Stimulated activated CD4-positive, alpha-beta T cell treated with anti-CD3 and anti-CD28 coated beads, Interleukin-2, amount 100 ng/mL, for 4 hours (primary cell): ENCODE data around the gene APH1B.
"Not testable (repeated sequence)": the region's sequence is repeated elsewhere in the genome, so short reads cannot be mapped to it uniquely, and the experiment has no call there.

Experiments used
- DNase-seq: peaks from one replicate; pipeline ENCODE4 v3.0.0-alpha.2; 2020; ENCODE audit warnings: low read depth

The APH1B gene

GRCh38 chr15:63299943-63300575 lies 22.7 kb downstream of the APH1B start:
- no peak for DNase-seq

GRCh38 chr15:63301088-63301487 lies 23.7 kb downstream of the APH1B start:
- DNase-seq, result no peak

DNA sequence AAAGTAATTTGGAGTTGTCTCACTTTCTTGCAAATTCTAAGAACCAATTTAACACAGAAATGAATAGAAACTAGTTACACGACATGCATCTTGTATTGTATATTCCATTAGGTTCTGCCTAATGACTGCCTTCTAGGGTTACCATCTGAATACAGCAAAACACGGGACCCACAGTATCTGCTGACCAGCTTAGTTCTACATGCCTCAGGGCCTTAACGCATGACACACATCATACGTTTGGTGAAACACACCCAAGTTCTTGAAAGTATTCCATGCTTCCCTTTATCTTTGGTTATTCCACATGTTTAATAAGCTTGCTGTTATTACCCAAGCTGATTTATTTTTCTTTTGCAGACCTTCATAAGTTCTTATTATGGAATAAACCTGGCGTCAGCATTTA lies 27.9 kb downstream of the APH1B start:
- no peak for DNase-seq

DNA sequence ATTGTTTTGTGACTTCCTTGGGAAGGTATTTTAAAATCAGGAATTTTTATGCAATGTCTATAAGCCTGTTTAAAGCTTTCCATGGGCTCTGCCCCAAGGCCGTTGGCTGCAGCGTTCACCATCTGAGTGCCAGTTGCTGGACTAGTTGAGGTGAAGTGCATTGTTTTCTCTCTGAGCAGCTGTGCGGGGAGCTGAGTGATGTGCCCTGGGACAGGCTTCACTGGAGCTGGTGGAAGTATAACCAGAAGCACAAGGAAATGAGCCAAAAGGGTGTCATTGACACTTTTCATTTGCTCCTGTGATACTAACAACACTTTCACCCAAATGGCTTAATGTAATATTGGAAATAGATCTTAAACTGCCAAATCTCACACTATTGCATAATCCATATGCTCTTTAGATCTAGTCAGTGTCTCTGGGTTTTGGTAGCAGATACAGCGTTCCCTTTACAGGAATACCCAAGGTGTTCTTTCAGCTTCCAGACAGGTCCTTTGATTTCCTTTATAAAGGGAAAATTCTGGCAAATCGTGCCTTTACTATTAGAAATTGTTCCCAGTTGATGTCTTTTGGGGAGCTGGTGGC lies 29.2 kb downstream of the APH1B start:
- DNase-seq, result no peak

DNA sequence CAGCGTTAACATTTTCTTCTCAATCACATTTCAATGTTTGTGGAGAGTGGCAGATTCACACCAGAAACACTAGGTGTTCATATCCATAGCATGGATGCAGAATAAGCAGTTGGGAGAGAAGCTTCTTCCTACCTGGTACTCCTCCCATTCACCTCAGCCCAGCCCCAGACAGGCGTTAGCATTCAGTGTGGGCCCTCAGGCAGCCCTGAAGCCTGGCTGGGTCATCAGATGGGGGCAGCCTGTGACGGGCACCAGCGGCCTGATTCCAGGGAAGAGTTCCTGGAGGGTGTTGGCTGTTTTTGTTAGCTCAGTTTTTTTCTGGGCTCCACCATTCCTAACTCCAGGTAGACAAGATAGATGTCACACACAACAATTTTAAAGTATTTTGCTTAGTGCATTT lies 31.1 kb downstream of the APH1B start:
- DNase-seq, result no peak

DNA sequence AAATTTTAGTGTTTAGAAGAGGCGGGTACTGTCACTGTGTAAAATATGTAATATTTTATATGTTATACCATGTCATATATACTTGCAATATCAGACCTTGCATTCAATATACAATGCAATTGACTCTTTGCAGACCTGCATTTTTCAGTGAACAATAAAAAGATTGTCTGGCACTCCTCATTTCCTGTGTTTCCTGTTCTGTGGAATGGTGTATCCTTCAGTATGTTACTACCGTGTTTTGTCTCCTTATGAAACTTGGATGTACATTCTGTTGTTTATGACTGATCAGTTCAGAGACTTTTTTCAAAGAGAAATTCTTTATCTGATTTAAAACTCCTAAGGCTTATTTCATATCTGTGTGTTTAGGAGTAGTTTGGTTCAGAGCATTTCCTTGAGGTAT lies 31.5 kb downstream of the APH1B start:
- no peak for DNase-seq

- DNase-seq, result no peak
Measured at GRCh38 chr15:63310646-63311045, 33.2 kb downstream of the APH1B start.

- DNase-seq, result no peak
Measured at GRCh38 chr15:63312286-63312685, 34.9 kb downstream of the APH1B start.

DNA sequence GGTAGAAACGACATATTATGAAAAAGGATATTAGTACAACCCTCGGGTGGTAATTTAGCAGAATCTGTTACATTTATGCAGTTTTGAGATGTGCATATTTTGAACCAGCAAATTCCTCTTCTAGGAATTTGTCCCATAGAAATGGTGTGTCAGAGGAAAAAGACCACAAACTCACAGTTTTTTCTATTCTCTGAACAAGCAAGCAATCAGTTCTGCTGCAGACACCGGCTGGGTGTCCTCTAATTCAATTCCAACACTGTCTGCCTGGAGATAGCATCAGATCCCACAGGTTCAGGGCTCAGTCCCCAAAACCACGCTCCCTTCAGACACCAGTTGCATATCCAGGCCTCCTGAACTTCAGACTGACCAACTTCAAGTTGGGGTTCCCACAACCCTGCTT lies 36.4 kb downstream of the APH1B start:
- DNase-seq, result no peak

DNA sequence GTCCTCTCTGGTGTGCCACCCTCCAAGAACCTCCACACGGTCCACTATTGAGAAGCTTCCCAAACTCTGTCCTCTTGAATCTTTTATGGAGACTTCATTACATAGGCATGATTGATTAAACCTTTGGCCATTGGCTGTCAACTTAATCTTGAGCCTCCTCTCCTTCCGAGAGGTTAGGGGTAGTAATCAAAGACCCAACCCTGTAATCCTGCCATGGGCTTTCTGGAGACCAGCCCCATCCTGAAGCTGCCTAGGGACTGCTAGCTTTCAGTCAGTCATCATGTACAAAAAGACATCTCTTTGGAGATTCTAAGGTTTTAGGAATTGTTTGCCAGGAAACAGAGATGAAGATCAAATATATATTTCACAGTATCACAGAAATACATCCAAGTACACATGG lies 37.0 kb downstream of the APH1B start:
- DNase-seq, result no peak

DNA sequence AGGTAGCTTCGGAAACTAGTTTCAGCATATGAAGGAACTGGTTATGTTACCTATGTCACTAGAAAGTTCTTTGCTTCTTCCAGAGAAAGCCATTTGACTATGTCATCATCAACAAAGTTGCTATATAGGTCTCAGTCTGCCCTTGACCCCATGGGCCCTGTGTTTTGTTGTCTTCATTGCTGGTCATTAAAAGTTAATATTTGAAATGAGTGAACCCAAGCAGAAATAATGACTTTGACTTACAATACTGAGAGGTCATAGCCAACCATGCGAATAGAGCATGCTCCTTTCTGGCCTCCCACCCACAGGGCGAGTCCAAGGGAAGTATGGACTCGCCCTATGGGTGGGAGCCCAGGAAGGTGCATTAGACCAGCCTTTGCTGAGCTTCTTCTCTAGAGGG lies 40.9 kb downstream of the APH1B start:
- no peak for DNase-seq

GRCh38 chr15:63319065-63319464 lies 41.7 kb downstream of the APH1B start:
- no peak for DNase-seq

DNA sequence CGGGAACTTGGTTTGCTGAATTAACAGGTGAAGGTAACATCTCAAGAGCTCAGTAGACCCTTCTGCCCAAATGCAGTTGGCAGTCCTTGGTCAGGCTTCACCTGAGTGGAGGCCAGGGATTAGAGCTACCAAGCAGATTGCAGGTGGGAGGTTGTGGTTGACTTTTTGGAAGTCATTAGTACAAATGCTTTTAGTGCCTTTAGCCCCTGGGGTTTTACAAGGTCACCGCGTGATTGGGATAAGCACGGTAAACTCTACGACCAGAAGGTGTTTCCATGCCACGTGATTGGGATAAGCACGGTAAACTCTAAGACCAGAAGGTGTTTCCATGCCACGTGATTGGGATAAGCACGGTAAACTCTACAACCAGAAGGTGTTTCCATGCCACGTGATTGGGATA lies 43.0 kb downstream of the APH1B start:
- not testable (repeated sequence) for DNase-seq

GRCh38 chr15:63320981-63321380 lies 43.6 kb downstream of the APH1B start:
- not testable (repeated sequence) for DNase-seq

GRCh38 chr15:63321462-63321861 lies 44.1 kb downstream of the APH1B start:
- no peak for DNase-seq

- DNase-seq, result no peak
Measured at GRCh38 chr15:63322541-63322940, 45.1 kb downstream of the APH1B start.

DNA sequence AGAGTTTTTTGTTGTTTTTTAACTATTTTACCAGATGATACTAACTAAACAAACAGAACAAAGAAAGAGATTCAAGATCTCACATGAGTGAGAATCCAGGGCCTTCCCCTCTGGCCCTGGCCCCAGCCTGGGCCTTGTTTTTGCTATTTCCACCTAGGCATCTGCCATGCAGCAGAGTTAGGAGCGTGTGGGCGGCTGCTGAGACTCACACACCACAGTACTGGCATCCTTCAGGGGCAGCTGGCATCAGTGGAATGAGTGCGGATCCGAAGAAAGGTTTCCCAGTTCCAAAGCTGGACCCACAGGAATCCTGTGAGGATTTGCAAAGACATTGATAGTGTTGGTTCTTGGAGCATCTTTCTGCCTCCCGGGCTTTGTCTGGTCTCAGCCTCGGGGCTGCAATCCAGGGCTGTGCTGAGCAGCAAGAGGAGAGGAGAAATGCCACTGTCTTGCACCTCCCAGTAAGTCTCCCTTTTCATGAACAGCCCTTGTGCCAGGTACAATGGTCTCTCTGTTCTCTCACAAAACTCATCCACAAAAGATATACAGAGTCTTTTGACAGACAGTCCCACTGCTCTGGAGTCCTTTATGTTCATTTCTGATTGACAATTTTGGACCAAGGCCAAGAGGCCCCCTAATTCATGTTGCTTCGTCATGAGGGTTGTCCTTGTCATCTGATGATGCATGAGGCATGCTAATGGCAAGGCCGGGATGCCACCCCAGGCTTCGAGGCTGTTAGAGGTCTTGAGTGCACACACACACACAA lies 46.6 kb downstream of the APH1B start:
- no peak for DNase-seq

DNA sequence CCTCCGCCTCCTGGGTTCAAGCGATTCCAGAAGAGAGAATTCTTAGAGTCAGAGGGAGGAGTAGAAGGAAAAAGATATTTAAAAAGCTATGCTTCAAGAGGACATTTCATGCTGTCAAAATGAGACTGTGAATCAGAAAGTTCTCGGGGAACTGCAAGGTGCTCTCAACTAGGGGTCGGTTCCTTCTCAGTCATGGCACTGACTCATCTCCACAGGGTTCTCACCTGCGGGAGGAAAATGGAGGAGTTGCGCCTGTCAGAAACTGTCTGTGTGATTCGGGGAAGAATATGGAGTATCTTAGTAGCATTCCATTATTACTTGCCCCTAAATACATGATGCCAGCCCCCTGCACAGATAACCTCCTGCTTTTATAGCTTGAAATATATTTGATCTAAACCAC lies 47.4 kb downstream of the APH1B start:
- DNase-seq, result no peak

- no peak for DNase-seq
Measured at GRCh38 chr15:63327648-63328421, 50.4 kb downstream of the APH1B start.

- DNase-seq, result no peak
Measured at GRCh38 chr15:63329567-63330350, 52.4 kb downstream of the APH1B start.

GRCh38 chr15:63330926-63331325 lies 53.5 kb downstream of the APH1B start:
- DNase-seq, result no peak

DNA sequence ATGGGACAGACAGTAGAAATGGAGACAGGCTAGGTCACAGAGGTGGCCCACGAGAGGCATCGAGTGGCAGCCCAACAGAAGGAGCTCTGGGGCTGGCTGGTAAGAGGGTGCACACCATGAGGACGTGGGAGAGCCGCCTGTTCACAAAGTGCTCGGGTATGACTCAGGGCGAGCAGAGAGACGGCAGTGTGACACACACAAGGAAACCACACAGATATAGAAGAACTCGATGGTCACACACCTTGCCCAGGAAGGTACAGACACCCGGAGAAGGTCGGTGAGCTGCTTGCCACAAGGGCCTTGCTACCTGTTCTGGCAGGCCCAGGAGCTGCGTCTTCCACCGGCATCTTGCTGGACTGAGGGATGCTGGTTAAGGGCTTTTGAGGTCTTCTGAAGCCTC lies 54.1 kb downstream of the APH1B start:
- DNase-seq, result no peak
